Neural cell (in vitro differentiated cells): Measurements from ENCODE around the gene CAMKMT.

Experiments used
- CTCF ChIP-seq: fragments of 450-650 bp; IDR thresholded peaks from 2 replicates; pipeline ENCODE4 v1.5.1; 2014; ENCODE audit warnings: antibody characterized with exemption, mild to moderate bottlenecking, moderate library complexity; ENCODE audit not compliant: poor library complexity, severe bottlenecking
- EP300 ChIP-seq: fragments of 450-650 bp; conservative IDR thresholded peaks from 2 replicates; pipeline ENCODE4 v1.6.1; 2014; ENCODE audit warnings: antibody characterized with exemption, mild to moderate bottlenecking, moderate library complexity; ENCODE audit not compliant: poor library complexity, severe bottlenecking
- EZH2 ChIP-seq: fragments of 200-600, 300-800 bp; shearing (Covaris generic), sonication (generic); IDR thresholded peaks from 2 replicates; pipeline ENCODE4 v1.6.1; 2014; ENCODE audit warnings: antibody characterized with exemption, low read length, borderline replicate concordance, mild to moderate bottlenecking; ENCODE audit not compliant: insufficient read depth, poor library complexity, severe bottlenecking
- POLR2AphosphoS5 ChIP-seq: IDR thresholded peaks from 2 replicates; pipeline ENCODE4 v1.6.1; 2012
- RAD21 ChIP-seq: fragments of 450-650 bp; conservative IDR thresholded peaks from 2 replicates; pipeline ENCODE4 v1.6.1; 2014; ENCODE audit warnings: antibody characterized with exemption, mild to moderate bottlenecking, moderate library complexity
- REST ChIP-seq: IDR thresholded peaks from 2 replicates; pipeline ENCODE4 v1.6.1; 2012; ENCODE audit warnings: borderline replicate concordance
- SMC3 ChIP-seq: fragments of 450-650 bp; conservative IDR thresholded peaks from 2 replicates; pipeline ENCODE4 v1.6.1; 2014; ENCODE audit warnings: antibody characterized with exemption, mild to moderate bottlenecking, moderate library complexity; ENCODE audit not compliant: poor library complexity
- TAF1 ChIP-seq: IDR thresholded peaks from 2 replicates; pipeline ENCODE4 v1.6.1; 2012; ENCODE audit warnings: low read depth

- TF ChIP-seq CTCF (no peak), EZH2 (no peak), RAD21 (no peak), EP300 (peak; percentile 84), SMC3 (no peak), REST (peak; percentile 100), POLR2AphosphoS5 (peak; percentile 84), TAF1 (no peak)
Measured at GRCh38 chr2:44777036-44777435, 415.3 kb downstream of the CAMKMT start.
